Keratinocyte (primary cell): ENCODE data around the gene METTL8. TPM values are rescaled to one million over a fixed set of nuclear protein-coding genes. Genes with fewer than 3 reads are reported as not detected.

Source experiments
- DNase-seq: peaks from one replicate; pipeline ENCODE4 v3.0.0-alpha.2; 2011; ENCODE audit warnings: low read depth, missing footprints, low spot score
- FAIRE-seq: peaks from 2 replicates; lab custom pipeline; 2011; peaks lifted over from hg19 to GRCh38; lab: Jason Lieb, UNC
- H2AFZ ChIP-seq: 2 replicates; pipeline ENCODE4 v1.6.0; 2012; ENCODE audit warnings: low read length, control low read depth, inconsistent platforms; ENCODE audit not compliant: control insufficient read depth
- H3K27ac ChIP-seq: 2 replicates; pipeline ENCODE4 v1.5.1; 2011; ENCODE audit warnings: low read length; ENCODE audit not compliant: control insufficient read depth, insufficient read depth
- H3K27me3 ChIP-seq: 3 replicates; pipeline ENCODE4 v1.6.0; 2011; ENCODE audit warnings: low read length; ENCODE audit not compliant: control insufficient read depth, insufficient read depth; ENCODE audit errors: extremely low read depth
- H3K36me3 ChIP-seq, 2 experiments: 2 replicates in 1 of 2; 3 replicates in 1 of 2; pipeline ENCODE4 v1.5.1; 2011; ENCODE audit warnings: low read length in 2 of 2, mild to moderate bottlenecking in 1 of 2; ENCODE audit not compliant: control insufficient read depth in 2 of 2, insufficient read depth in 2 of 2; ENCODE audit errors: extremely low read depth in 1 of 2
- H3K4me1 ChIP-seq: 3 replicates; pipeline ENCODE4 v1.5.1; 2011; ENCODE audit warnings: low read length; ENCODE audit not compliant: control insufficient read depth, insufficient read depth; ENCODE audit errors: extremely low read depth
- H3K4me2 ChIP-seq: 3 replicates; pipeline ENCODE4 v1.6.0; 2011; ENCODE audit warnings: low read depth, low read length; ENCODE audit not compliant: control insufficient read depth, insufficient read depth; ENCODE audit errors: extremely low read depth
- H3K4me3 ChIP-seq, 3 experiments: fragments of 200-600 bp in 1 of 3; sonication (generic) in 1 of 3; 2 replicates in 2 of 3; 3 replicates in 1 of 3; pipeline ENCODE4 v1.5.1; 2011 to 2016; ENCODE audit warnings: low read length in 3 of 3, mild to moderate bottlenecking in 3 of 3, control low read depth in 2 of 3, inconsistent platforms in 1 of 3, low read depth in 1 of 3, mixed read lengths in 1 of 3, mixed run types in 1 of 3, moderate library complexity in 1 of 3; ENCODE audit not compliant: control insufficient read depth in 2 of 3, insufficient read depth in 2 of 3; ENCODE audit errors: extremely low read depth in 1 of 3
- H3K79me2 ChIP-seq: 2 replicates; pipeline ENCODE4 v1.6.0; 2012; ENCODE audit warnings: low read length; ENCODE audit not compliant: control insufficient read depth, insufficient read depth
- H3K9ac ChIP-seq: 3 replicates; pipeline ENCODE4 v1.6.0; 2011; ENCODE audit warnings: low read length; ENCODE audit not compliant: control insufficient read depth, insufficient read depth; ENCODE audit errors: extremely low read depth
- H3K9me1 ChIP-seq: 3 replicates; pipeline ENCODE4 v1.6.0; 2011; ENCODE audit warnings: low read length; ENCODE audit not compliant: control insufficient read depth, insufficient read depth; ENCODE audit errors: extremely low read depth
- H3K9me3 ChIP-seq: 2 replicates; pipeline ENCODE4 v1.5.1; 2012; ENCODE audit warnings: low read depth, low read length; ENCODE audit not compliant: control insufficient read depth
- H4K20me1 ChIP-seq: 3 replicates; pipeline ENCODE4 v1.6.0; 2011; ENCODE audit warnings: low read length; ENCODE audit not compliant: control insufficient read depth, insufficient read depth; ENCODE audit errors: extremely low read depth
- CTCF ChIP-seq, 3 experiments: IDR thresholded peaks in 1 of 3; conservative IDR thresholded peaks in 1 of 3; optimal IDR thresholded peaks in 1 of 3; 2 replicates in 2 of 3; 3 replicates in 1 of 3; pipeline versions ENCODE3 to v1.5.1; 2011; ENCODE audit warnings: low read length in 3 of 3, mild to moderate bottlenecking in 3 of 3, moderate library complexity in 2 of 3, control low read depth in 1 of 3, inconsistent platforms in 1 of 3; ENCODE audit not compliant: insufficient read depth in 2 of 3; ENCODE audit errors: extremely low read depth in 1 of 3
- EZH2 ChIP-seq: IDR thresholded peaks from one replicate; pipeline ENCODE4 v1.6.1; 2012; ENCODE audit warnings: inconsistent platforms, mild to moderate bottlenecking, low read length, moderate library complexity
- dilution Hi-C: fragments of 300-500 bp; cut with MboI; formaldehyde crosslinking; loops from one replicate; pipeline ENCODE4 v1.7.0; 2020; ENCODE audit warnings: low sequenced_read_pairs; ENCODE audit not compliant: extremely low pct_ligation_motif_present
- polyA plus RNA-seq, 5 experiments: library from polyadenylated mRNA; depleted of rRNA in 3 of 5; stranded (reverse) in 3 of 5; stranded (forward) in 1 of 5; unstranded in 1 of 5; fragments of >200 nt; gene quantifications; 1 replicate in 1 of 5; 2 replicates in 3 of 5; 3 replicates in 1 of 5; pipeline versions ENCODE4 v1.2.1 to v1.2.3, GENCODE V29; 2011 to 2012; ENCODE audit warnings: missing spikeins in 2 of 5, low read depth in 1 of 5, low replicate concordance in 1 of 5

METTL8 gene
- polyA plus RNA-seq, 1 donor (not counting 4 experiments of a cell fraction or from before 2014, with no cell fraction given): 81.2 TPM

GRCh38 chr2:171420728-171421563 lies 12.8 kb downstream of the METTL8 start:
- H3K4me3 ChIP-seq: no peak overlapping the region
- no peak for FAIRE-seq
- no peaks in the 10 kb centered on the region for H4K20me1 ChIP-seq
- no peak overlapping the region for H3K9ac ChIP-seq
- H3K27ac ChIP-seq: no peak overlapping the region
- H3K4me2 ChIP-seq: no peak overlapping the region
- TF ChIP-seq EZH2: no peak
- no peak for TF ChIP-seq CTCF (optimal IDR thresholded peaks at IDR 0.05 in 1 of 3, IDR thresholded peaks at IDR 0.05 in 1 of 3, conservative IDR thresholded peaks at IDR 0.05 in 1 of 3; ENCODE audit: extremely low read depth in 1 of 3, insufficient read depth in 2 of 3, low read length in 3 of 3)
- H3K4me1 ChIP-seq: no peaks in the 10 kb centered on the region
- H3K36me3 ChIP-seq: peaks cover 4 to 5% of the 10 kb centered on the region in 2 experiments
- no peaks in the 10 kb centered on the region for H3K27me3 ChIP-seq
- dilution Hi-C loops: no loop called here
- no peak for DNase-seq
- no peaks in the 10 kb centered on the region for H3K9me1 ChIP-seq
- peaks cover 4% of the 10 kb centered on the region for H3K9me3 ChIP-seq
- H3K79me2 ChIP-seq: peaks cover 67% of the 10 kb centered on the region
- H2AFZ ChIP-seq: no peak overlapping the region

- Histone ChIP-seq H3K9ac (no peak overlapping the region), H2AFZ (no peak overlapping the region), H3K4me3 (no peak overlapping the region), H3K36me3 (peaks cover 0 to 4% of the 10 kb centered on the region in 2 experiments), H3K9me3 (peaks cover 4% of the 10 kb centered on the region), H3K27ac (no peak overlapping the region), H3K4me2 (no peak overlapping the region), H4K20me1 (no peaks in the 10 kb centered on the region), H3K79me2 (peaks cover 68% of the 10 kb centered on the region), H3K4me1 (peaks cover 3% of the 10 kb centered on the region), H3K27me3 (no peaks in the 10 kb centered on the region), H3K9me1 (no peaks in the 10 kb centered on the region)
- dilution Hi-C loops: no loop called here
- FAIRE-seq (no peak), DNase-seq (no peak)
- TF ChIP-seq EZH2: no peak
- TF ChIP-seq CTCF (optimal IDR thresholded peaks at IDR 0.05 in 1 of 3, IDR thresholded peaks at IDR 0.05 in 1 of 3, conservative IDR thresholded peaks at IDR 0.05 in 1 of 3; ENCODE audit: extremely low read depth in 1 of 3, insufficient read depth in 2 of 3, low read length in 3 of 3): no peak
Observed at GRCh38 chr2:171419333-171419732, 14.5 kb downstream of the METTL8 start.
